ENCODE data around the gene PANK4.

- no peak for TF ChIP-seq EP300 (IDR thresholded peaks at IDR 0.05)
- no peak for TF ChIP-seq CTCF (IDR thresholded peaks at IDR 0.05)
Measured at GRCh38 chr1:2462819-2463218, 63.6 kb downstream of the PANK4 start.

All from esophagus muscularis mucosa (tissue), 3 donors.